NCI-H2196 treated with DMSO at 0.1 percent for 48 hours (cell line): ENCODE results near the gene CHST13.

Source experiments
- DNase-seq: peaks from one replicate; lab custom pipeline; 2025; ENCODE audit not compliant: unreplicated experiment; lab: John Stamatoyannopoulos, UW

Gene CHST13

GRCh38 chr3:126487151-126487771, 36.7 kb upstream of the CHST13 start:
- DNase-seq: no peak

DNA sequence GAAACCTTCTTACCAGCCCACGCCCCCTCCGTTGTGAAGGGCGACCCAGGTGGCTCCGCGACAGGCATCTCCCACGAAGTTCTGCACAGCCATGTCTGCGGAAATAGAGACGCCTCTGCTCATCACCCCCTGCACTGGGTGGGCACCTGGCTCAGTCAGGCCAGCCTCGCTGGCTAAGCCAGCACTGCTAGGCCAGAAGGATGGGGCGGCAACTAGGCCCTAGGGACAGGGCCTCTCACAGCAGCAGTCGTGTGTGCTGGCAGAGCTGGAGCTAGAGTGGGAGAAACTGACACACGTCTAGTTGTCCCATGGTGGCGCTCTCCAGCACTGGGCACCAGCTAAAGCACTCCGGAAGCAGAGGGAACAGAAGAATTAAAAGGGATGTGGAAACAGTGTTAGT, 35.8 kb upstream of the CHST13 start:
- no peak for DNase-seq

DNA sequence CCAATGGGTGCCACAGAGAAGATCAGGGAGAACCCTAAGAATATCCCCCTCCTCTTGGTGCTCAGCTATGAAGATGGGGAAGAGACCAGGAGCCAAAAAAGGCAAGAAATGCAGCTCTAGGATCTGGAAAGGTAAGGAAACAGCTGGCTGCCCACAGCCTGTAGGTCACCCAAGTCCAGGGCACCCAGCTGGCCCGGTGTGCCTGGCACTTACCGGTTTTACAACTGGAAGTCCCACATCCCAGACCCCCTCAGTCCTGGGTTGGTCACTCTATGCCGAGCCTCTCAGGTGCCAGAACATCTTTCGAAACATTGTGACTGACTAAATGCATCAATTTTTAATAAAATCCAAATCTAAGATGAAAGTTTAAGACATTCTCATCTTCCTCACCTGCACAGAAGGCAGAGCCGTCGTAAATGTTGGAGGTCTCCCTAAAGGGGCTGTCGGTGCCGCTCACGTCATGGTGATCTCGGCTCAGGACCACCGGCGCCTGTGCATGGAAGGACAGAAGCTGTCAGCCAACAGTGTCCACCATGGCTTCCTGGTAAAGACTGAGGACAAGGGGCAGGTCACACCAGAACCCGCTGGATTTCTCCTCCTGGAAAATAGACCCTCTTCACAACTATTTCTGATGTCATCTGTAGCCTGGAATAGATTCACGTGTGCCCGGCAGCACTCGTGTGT, 34.9 kb upstream of the CHST13 start:
- DNase-seq: no peak

DNA sequence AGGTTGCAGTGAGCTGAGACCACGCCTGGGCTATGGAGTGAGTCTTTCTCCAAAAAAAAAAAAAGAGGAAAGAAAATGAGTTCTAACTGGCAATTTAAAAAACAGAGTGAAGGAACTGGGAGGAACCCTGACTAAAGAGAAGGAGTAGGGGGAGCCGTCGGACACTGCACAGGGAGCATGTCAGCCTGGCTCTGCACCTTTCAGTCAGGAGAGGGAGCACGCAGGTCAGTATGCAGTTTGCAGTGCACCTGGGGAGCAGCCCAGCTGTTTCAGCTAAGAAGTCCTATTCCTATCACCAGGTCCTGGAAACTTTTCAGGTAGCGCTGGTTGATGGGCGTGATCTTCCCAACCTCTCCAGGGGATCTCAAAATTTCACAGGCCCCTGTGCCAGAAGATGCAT, 33.3 kb upstream of the CHST13 start:
- DNase-seq: no peak

DNA sequence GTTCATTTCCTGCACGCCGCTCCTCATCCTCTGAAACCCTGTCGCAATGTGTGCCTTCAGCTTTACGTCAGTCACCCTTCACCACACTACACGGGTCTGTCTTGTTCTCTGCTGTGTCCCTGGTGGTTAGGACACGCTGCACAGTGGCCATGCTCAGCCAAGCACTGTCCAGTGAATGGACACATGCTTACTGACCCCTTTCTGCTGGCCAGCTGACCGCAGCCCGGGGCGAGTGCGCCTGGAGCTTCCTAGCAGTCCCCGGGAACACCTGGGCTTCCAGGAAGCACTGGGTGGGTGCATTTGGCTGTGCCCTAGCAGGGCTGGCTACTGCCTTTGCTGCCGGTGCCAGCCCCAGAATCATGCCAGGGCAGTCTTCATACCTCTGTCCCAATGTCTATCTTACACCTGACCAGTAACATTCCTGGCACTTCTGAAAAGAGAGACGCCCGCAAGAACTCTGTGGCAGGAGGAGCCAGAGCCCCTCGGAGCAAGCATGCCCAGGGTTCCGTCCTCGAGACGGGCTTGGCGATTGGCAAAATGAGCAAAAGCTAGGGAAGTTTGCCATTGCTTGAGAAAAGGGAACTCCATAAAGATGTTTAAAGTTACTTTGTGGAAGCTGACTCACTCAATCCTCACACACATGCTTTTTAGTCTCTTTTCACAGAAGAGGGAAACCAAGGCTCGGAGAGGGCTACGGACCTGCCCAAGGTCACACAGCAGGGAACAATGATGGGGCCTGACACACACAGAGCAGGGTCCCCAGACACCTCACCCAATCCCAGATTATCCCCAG, 32.5 kb upstream of the CHST13 start:
- DNase-seq: no peak

DNA sequence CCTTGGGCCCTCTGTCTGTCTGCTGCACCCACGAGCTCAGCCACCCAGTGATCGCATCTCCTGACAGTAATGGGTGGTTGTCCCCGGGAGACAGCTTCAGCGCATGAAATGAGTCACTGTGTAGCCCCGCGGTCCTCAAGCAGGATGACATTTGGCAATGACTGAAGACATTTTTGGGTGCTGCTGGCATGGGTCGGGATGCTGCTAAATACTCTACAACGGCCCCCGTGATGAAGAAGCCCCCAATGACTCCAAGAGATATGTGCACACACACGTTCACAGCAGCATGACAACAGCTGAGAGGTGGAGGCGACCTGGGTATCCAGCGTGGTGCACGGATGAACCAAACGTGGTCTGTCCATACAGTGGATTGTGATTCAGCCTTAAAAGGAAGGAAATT, 30.9 kb upstream of the CHST13 start:
- DNase-seq: no peak

GRCh38 chr3:126493739-126494138, 30.2 kb upstream of the CHST13 start:
- DNase-seq: no peak

- DNase-seq: no peak
Observed at GRCh38 chr3:126494204-126494969, 29.6 kb upstream of the CHST13 start.

DNA sequence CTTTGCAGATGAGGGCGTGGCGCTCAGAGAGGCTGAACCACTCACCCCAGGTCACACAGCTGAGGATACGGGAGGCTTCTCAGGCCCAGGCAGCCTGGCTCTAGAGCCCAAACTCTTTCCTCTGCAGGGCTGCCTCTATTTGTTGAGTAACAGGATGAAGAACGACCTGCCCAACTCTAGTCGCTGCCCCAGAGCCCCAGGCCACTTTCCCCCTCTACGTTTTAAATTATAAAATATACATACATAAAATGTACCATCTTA, 29.1 kb upstream of the CHST13 start:
- no peak for DNase-seq

- no peak for DNase-seq
Observed at GRCh38 chr3:126495786-126496185, 28.2 kb upstream of the CHST13 start.

- no peak for DNase-seq
Observed at GRCh38 chr3:126496894-126497850, 26.8 kb upstream of the CHST13 start.

DNA sequence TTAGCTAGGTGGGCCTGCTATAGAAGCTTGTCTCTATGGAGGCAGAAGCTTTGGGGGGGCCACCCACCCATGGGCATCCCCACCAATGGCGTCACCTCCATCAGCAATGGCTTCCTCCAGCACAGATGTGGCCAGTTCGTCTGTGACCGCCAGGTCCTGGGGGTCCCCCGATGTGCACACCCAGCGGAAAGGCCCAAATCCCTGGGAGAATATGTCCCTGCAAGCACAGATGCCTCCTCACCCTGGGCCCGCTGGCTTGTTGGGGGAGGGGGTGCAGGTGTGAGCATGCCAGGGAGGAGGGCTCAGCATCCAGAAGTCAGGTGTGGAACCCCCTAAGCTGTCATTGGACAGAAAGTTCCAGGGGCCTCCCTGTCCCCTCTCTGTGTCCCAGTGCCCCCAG, 26.0 kb upstream of the CHST13 start:
- DNase-seq: no peak

DNA sequence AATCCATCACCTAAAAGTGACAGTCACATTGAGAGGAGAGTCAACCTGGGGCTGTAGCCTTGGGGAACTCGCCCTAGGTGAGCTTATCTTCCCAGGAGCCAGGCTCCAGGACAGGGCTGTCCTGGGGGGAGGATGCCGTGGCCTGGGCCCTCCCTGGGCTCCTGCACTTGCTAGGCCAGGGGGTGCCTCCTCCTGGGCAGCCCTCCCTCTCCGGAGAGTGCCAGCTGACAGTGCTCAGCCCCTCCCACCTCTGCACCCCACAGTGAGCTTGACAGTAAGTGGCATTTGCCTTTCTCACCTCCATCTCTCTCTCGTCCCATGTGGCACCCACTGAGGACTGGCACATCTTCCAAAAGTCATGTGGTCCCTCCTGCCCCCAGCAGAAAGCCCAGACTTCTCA, 25.5 kb upstream of the CHST13 start:
- no peak for DNase-seq

GRCh38 chr3:126498929-126499328, 25.0 kb upstream of the CHST13 start:
- no peak for DNase-seq

- DNase-seq: no peak
Observed at GRCh38 chr3:126499401-126499800, 24.6 kb upstream of the CHST13 start.

- no peak for DNase-seq
Observed at GRCh38 chr3:126500016-126500415, 23.9 kb upstream of the CHST13 start.

GRCh38 chr3:126501054-126501453, 22.9 kb upstream of the CHST13 start:
- DNase-seq: no peak

DNA sequence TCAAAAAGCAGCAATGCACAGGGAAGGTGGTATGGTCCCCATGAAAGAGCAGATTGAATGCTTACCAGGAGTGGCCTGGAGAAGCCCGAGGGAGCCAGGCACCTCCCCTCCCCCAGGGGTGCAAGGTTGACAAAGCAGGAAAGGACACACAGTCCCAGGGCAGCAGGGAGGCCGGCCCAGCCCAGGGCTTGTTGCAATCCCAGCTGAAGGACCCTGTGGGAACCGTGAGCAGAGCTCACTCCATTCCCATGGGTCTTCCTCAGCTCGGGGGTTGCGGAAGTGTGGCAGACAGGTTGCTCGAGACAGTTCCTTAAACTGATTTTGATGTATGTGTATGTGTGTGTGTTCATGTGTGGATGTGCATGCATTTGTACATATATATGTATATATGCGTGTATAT, 22.2 kb upstream of the CHST13 start:
- no peak for DNase-seq

DNA sequence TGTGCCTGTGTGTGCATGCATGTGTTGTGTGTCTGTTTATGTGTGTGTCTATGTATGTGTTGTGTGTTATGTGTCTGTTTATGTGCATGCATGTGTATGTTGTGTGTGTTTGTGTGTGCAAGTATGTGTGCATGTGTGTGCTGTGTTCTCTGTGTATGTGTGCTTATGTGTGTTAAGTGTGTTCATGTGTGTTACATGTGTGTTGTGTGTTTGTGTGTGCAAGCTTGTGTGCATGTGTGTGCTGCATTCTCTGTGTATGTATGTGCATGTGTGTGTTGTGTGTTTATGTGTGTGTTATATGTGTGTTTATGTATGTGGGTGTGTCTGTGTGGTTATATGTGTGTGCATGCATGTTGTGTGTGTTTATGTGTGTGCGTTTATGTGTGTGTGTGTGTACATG, 21.3 kb upstream of the CHST13 start:
- DNase-seq: no peak

DNA sequence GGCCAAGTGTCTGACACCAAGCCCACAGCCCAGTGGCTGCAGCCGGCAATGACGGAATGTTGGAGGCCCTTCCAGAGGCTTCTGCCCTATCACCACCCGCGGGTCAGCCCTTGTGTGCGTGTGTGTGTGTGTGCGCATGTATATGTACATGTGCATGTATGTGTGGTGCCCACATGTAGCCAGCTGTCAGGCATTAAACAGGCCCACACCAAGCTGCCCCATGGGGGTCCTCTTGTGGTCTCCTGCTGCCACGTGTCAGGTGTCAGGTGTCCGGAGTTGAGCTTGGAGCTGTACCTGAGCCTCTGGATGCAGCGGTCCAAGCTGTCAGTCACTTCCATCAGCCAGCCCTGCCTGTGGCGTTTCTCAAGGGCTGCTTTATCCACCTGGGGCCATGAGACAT, 20.3 kb upstream of the CHST13 start:
- no peak for DNase-seq

DNA sequence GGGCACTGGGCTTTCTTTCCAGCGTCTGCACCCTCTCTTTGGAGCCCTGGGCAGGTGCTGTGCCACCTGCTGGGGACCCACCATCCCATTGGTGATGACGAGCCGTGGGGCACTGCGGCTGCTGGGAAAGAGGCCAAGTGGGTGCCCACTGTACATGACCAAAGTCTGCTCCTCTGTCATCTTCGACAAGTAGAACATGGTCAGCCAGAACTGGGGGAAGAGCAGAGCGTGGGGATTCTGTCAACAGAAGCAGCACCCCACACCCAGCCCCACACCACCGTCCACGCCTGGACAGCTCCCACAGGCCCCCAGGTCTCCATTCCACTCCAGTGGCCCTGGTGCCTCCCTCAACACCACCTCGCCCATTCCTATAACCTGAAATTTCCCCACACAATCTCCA, 16.1 kb upstream of the CHST13 start:
- no peak for DNase-seq
